GM23338 (cell line): ENCODE measurements around the gene PXDN. TPM values are rescaled to one million over a fixed set of nuclear protein-coding genes. Genes with fewer than 3 reads are reported as not detected.

ENCODE experiments used
- ATAC-seq: fragments of 200-7000 bp; cut with Tn5 transposase; 3 replicates; pipeline ENCODE4 v1.9.1; 2020
- DNase-seq: peaks from one replicate; pipeline ENCODE4 v3.0.0-alpha.2; 2015; ENCODE audit warnings: low spot score
- H2AFZ ChIP-seq: fragments of 200-600 bp; sonication (generic); 2 replicates; pipeline ENCODE4 v1.8.0; 2016; ENCODE audit warnings: antibody characterized with exemption, mild to moderate bottlenecking, moderate library complexity
- H3F3A ChIP-seq: fragments of 200-600 bp; sonication (generic); replicated peaks from 2 replicates; pipeline ENCODE4 v1.8.0; 2017; ENCODE audit warnings: antibody characterized with exemption, mixed run types, low read depth
- H3K27ac ChIP-seq: fragments of 200-600 bp; sonication (generic); 2 replicates; pipeline ENCODE4 v1.6.1; 2016; ENCODE audit warnings: low read depth
- H3K27me3 ChIP-seq: fragments of 200-600 bp; sonication (generic); 2 replicates; pipeline ENCODE4 v1.8.0; 2016; ENCODE audit warnings: mild to moderate bottlenecking, mixed run types, moderate library complexity; ENCODE audit not compliant: insufficient read depth
- H3K36me3 ChIP-seq: fragments of 200-600 bp; sonication (generic); 2 replicates; pipeline ENCODE4 v1.8.0; 2016; ENCODE audit warnings: mild to moderate bottlenecking; ENCODE audit not compliant: insufficient read depth
- H3K4me1 ChIP-seq: fragments of 200-600 bp; sonication (generic); 2 replicates; pipeline ENCODE4 v1.8.0; 2016; ENCODE audit warnings: mild to moderate bottlenecking, moderate library complexity; ENCODE audit not compliant: insufficient read depth
- H3K4me2 ChIP-seq: fragments of 200-600 bp; sonication (generic); 2 replicates; pipeline ENCODE4 v1.7.1; 2017; ENCODE audit warnings: mixed run types
- H3K4me3 ChIP-seq: fragments of 200-600 bp; sonication (generic); 2 replicates; pipeline ENCODE4 v1.6.1; 2016; ENCODE audit warnings: mixed run types
- H3K79me2 ChIP-seq: fragments of 200-600 bp; sonication (generic); replicated peaks from 2 replicates; pipeline ENCODE4 v1.8.0; 2017; ENCODE audit warnings: mild to moderate bottlenecking; ENCODE audit not compliant: insufficient read depth
- H3K9me2 ChIP-seq: fragments of 200-600 bp; sonication (generic); 2 replicates; pipeline ENCODE4 v1.8.0; 2017; ENCODE audit not compliant: insufficient read depth
- H4K20me1 ChIP-seq: fragments of 200-600 bp; sonication (generic); replicated peaks from 2 replicates; pipeline ENCODE4 v1.8.0; 2017; ENCODE audit warnings: mild to moderate bottlenecking; ENCODE audit not compliant: insufficient read depth
- H3K27ac Mint-ChIP-seq: 2 replicates; pipeline ENCODE4 v1.8.0; 2020; ENCODE audit warnings: inconsistent platforms, mild to moderate bottlenecking, moderate library complexity, mixed read lengths
- H3K27me3 Mint-ChIP-seq: 3 replicates; pipeline ENCODE4 v1.8.0; 2022; ENCODE audit warnings: low read depth, mild to moderate bottlenecking, moderate library complexity, mixed read lengths, inconsistent platforms; ENCODE audit not compliant: insufficient read depth, poor library complexity
- H3K36me3 Mint-ChIP-seq: 3 replicates; pipeline ENCODE4 v1.8.0; 2021; ENCODE audit warnings: low read depth, mild to moderate bottlenecking, inconsistent platforms, moderate library complexity, mixed read lengths
- H3K4me1 Mint-ChIP-seq: 3 replicates; pipeline ENCODE4 v1.8.0; 2020; ENCODE audit warnings: mild to moderate bottlenecking, inconsistent platforms, mixed read lengths
- H3K4me3 Mint-ChIP-seq: 3 replicates; pipeline ENCODE4 v1.8.0; 2021; ENCODE audit warnings: moderate library complexity, mild to moderate bottlenecking, inconsistent platforms, mixed read lengths
- H3K9me3 Mint-ChIP-seq: 3 replicates; pipeline ENCODE4 v1.8.0; 2020; ENCODE audit warnings: moderate library complexity, mild to moderate bottlenecking, inconsistent platforms, mixed read lengths
- EZH2 ChIP-seq: fragments of 200-600 bp; sonication (generic); IDR thresholded peaks from one replicate; pipeline ENCODE4 v1.8.0; 2017; ENCODE audit warnings: antibody characterized with exemption, mild to moderate bottlenecking, low read depth; ENCODE audit not compliant: unreplicated experiment
- EZH2phosphoT487 ChIP-seq: fragments of 200-600 bp; sonication (generic); IDR thresholded peaks from one replicate; pipeline ENCODE4 v1.8.1; 2018; ENCODE audit warnings: antibody characterized with exemption; ENCODE audit not compliant: unreplicated experiment
- POLR2AphosphoS5 ChIP-seq: IDR thresholded peaks from 2 replicates; pipeline ENCODE4 v1.6.1; 2016; ENCODE audit warnings: antibody characterized with exemption, low read depth
- ZNF114 ChIP-seq: fragments of 250-450 bp; sonication (Bioruptor Pico); IDR thresholded peaks from 2 replicates; pipeline ENCODE4 v1.5.0; 2020; ENCODE audit warnings: mild to moderate bottlenecking, moderate library complexity
- polyA plus RNA-seq: library from polyadenylated mRNA; unstranded; fragments of >200 nt; fragmentation: Nextera tagmentation; extraction: Ambion mirVana; gene quantifications from 2 replicates; pipeline ENCODE4 v1.2.1, GENCODE V29; 2016
- total RNA-seq: library from RNA; depleted of rRNA; stranded (reverse); fragments of >200 nt; shearing (Covaris generic); gene quantifications from 2 replicates; pipeline ENCODE4 v1.2.3, GENCODE V29; 2014
- TF ChIP-seq, protein P1 (sequence below), 2 experiments: fragments of 200-600 bp in 1 of 2; sonication (generic) in 1 of 2; conservative IDR thresholded peaks; 2 replicates each; pipeline versions ENCODE4 v1.5.1 to v1.6.1; 2016 to 2017; ENCODE audit warnings: antibody characterized with exemption in 2 of 2, low read depth in 2 of 2, mild to moderate bottlenecking in 2 of 2, moderate library complexity in 1 of 2

PXDN gene
- total and polyA plus RNA-seq, 2 experiments from 2014 or later: 42.2 to 225 TPM

DNA sequence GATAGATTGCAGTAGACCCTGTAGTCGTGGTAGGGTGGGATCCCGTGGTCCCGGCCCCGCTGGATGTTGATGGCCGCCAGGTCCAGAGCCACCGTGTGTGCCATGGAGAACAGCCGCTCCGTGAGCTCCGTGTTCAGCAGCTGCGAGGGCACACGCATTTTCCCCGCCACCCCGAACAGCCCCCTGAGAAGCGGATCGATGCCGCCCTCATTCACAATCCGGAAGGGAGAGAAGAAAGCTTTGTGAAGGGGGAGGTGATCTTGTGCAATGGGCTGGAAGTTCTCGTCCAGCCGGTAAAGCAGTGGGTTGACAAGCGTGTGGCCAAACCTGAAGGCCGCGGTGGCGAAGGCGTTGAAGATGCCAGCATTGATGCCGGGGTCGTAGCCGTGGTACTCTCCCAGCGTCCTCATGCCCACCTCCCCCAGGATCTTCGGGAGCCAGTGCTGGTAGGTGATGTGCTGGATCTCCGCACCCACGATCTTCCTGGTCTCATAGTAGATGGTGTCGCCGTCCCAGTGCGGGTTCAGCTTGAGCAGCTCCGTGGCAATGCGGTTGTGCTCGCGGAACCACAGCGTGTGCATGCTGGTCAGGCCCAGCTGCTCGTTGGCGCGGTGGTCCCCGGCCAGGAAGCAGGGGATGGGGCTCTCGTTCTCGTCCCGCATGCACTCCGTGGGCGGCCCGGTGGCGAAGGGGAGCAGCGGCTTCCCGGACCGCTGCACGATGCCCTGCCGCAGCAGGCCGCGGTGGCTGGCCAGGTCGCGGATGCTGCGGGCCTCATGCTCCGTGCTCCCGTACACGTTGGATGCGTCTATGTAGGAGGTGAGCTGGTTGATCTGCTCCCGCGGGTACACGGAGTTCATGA is 95.8 kb downstream of the PXDN start:
- Histone ChIP-seq H3K27ac (no peak overlapping the region), H3K79me2 (peaks cover 7% of the 10 kb centered on the region), H4K20me1 (no peaks in the 10 kb centered on the region), H3K27me3 (no peaks in the 10 kb centered on the region), H2AFZ (no peak overlapping the region), H3K36me3 (peaks cover 24% of the 10 kb centered on the region), H3K4me1 (no peaks in the 10 kb centered on the region), H3K4me3 (no peak overlapping the region), H3F3A (no peaks in the 10 kb centered on the region), H3K4me2 (no peak overlapping the region), H3K9me2 (no peaks in the 10 kb centered on the region)
- H3K36me3 Mint-ChIP-seq: peaks cover 52% of the 10 kb centered on the region
- no peak overlapping the region for H3K4me3 Mint-ChIP-seq
- peaks cover 8% of the 10 kb centered on the region; the same call in 2 of the 3 replicates for H3K4me1 Mint-ChIP-seq
- peaks cover 4% of the 10 kb centered on the region for H3K27me3 Mint-ChIP-seq
- ATAC-seq (no peak), DNase-seq (no peak)
- no peak overlapping the region for H3K27ac Mint-ChIP-seq
- H3K9me3 Mint-ChIP-seq: no peaks in the 10 kb centered on the region; the same call in 2 of the 3 replicates
- TF ChIP-seq EZH2phosphoT487: no peak
- no peak for TF ChIP-seq EZH2
- TF ChIP-seq POLR2AphosphoS5: no peak
- TF ChIP-seq, protein P1, sequence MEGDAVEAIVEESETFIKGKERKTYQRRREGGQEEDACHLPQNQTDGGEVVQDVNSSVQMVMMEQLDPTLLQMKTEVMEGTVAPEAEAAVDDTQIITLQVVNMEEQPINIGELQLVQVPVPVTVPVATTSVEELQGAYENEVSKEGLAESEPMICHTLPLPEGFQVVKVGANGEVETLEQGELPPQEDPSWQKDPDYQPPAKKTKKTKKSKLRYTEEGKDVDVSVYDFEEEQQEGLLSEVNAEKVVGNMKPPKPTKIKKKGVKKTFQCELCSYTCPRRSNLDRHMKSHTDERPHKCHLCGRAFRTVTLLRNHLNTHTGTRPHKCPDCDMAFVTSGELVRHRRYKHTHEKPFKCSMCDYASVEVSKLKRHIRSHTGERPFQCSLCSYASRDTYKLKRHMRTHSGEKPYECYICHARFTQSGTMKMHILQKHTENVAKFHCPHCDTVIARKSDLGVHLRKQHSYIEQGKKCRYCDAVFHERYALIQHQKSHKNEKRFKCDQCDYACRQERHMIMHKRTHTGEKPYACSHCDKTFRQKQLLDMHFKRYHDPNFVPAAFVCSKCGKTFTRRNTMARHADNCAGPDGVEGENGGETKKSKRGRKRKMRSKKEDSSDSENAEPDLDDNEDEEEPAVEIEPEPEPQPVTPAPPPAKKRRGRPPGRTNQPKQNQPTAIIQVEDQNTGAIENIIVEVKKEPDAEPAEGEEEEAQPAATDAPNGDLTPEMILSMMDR (conservative IDR thresholded peaks at IDR 0.05; ENCODE audit: low read depth in 2 of 2): no peak
- no peak for TF ChIP-seq ZNF114 (CRISPR knock-in tag)

DNA sequence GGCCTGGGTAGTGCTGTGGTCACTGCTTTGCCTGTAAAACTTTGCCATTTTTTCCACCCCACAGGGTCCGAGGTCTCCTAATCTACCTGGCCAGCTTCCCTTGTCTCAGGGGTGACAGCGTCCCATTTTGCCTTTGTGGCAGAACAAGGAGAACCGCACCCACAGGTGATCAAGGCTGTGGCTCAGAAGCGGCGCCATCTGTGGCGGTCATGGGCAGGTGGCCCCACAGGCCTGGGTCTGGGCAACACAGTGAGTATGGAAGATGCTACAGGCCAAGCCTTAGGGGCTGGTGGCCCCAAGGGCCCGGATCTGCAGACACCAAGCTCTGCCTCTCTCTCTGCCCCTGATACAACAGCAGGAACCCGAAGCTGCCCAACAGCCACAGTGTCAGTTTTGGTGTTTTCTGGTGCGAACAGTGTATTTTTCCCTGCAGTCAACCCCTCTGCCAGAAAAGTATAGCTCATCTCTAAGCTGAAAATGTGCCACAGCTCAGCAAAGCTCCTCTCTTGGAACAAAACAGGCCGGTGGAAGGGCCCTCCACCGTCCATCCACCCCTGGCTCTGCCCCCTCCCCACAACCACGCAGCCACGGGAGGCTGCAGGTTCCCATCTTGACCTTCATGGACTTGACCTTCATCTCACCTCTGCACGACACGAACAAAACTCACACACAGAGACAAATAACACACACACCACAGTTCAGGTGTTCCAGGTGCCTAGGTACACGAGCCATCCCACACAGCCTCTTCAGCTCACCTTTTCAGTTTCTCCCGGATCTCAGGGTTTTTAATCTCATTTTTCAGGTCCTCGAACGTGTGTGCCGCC is 96.7 kb downstream of the PXDN start:
- H3K9me2 ChIP-seq: no peaks in the 10 kb centered on the region
- H3K36me3 Mint-ChIP-seq: peaks cover 60% of the 10 kb centered on the region
- no peaks in the 10 kb centered on the region; the same call in 2 of the 3 replicates for H3K9me3 Mint-ChIP-seq
- H3K27me3 Mint-ChIP-seq: peaks cover 4% of the 10 kb centered on the region
- H3K79me2 ChIP-seq: peaks cover 7% of the 10 kb centered on the region
- no peaks in the 10 kb centered on the region for H3F3A ChIP-seq
- H3K27me3 ChIP-seq: no peaks in the 10 kb centered on the region
- no peak overlapping the region; the same call in 1 of the 2 replicates for H3K27ac ChIP-seq
- ATAC-seq (peak; percentile 64), DNase-seq (no peak)
- TF ChIP-seq, protein P1 (conservative IDR thresholded peaks at IDR 0.05; ENCODE audit: low read depth in 2 of 2): peak; percentile 16 to 49; a peak in 2 of 4 replicates
- no peak for TF ChIP-seq EZH2phosphoT487
- H3K36me3 ChIP-seq: peaks cover 25% of the 10 kb centered on the region
- no peak overlapping the region for H3K4me3 Mint-ChIP-seq
- H2AFZ ChIP-seq: no peak overlapping the region
- no peak overlapping the region for H3K4me3 ChIP-seq
- no peak overlapping the region for H3K4me2 ChIP-seq
- H3K4me1 ChIP-seq: no peaks in the 10 kb centered on the region
- no peaks in the 10 kb centered on the region for H4K20me1 ChIP-seq
- no peak overlapping the region; the same call in 1 of the 2 replicates for H3K27ac Mint-ChIP-seq
- H3K4me1 Mint-ChIP-seq: peaks cover 12% of the 10 kb centered on the region; the same call in 2 of the 3 replicates
